Endometrial microvascular endothelial cells (primary cell): ENCODE results near the gene MAGED2. TPM values are rescaled to one million over a fixed set of nuclear protein-coding genes. Genes with fewer than 3 reads are reported as not detected.

Source experiments
- total RNA-seq: library from RNA; depleted of rRNA; stranded (reverse); fragments of >200 nt; gene quantifications from one replicate; pipeline ENCODE4 v1.2.3, GENCODE V29; 2015; ENCODE audit errors: inconsistent ontology term

Gene MAGED2
- total RNA-seq, 1 donor from 2014 or later, result 140 TPM

Other genes starting within 250 kb of the MAGED2 start
- gene ITIH6, start 9.5 kb upstream of the MAGED2 start, total RNA-seq, result not detected
- 0.74 TPM for gene TRO, start 113.1 kb downstream of the MAGED2 start, total RNA-seq
- gene PFKFB1, start 186.4 kb downstream of the MAGED2 start, total RNA-seq, result not detected
- 19.0 TPM for gene APEX2, start 192.6 kb downstream of the MAGED2 start, total RNA-seq
- not detected for gene ALAS2, start 223.2 kb downstream of the MAGED2 start, total RNA-seq